HG02763 (cell line): ENCODE measurements around the gene RIBC1.
"Not testable (repeated sequence)": the region's sequence is repeated elsewhere in the genome, so short reads cannot be mapped to it uniquely, and the experiment has no call there.

Source experiments
- ATAC-seq: cut with Tn5 transposase; IDR thresholded peaks from one replicate; pipeline ENCODE4 v1.9.1; 2021; ENCODE audit warnings: mild to moderate bottlenecking, moderate library complexity; ENCODE audit not compliant: unreplicated experiment

The RIBC1 gene

DNA sequence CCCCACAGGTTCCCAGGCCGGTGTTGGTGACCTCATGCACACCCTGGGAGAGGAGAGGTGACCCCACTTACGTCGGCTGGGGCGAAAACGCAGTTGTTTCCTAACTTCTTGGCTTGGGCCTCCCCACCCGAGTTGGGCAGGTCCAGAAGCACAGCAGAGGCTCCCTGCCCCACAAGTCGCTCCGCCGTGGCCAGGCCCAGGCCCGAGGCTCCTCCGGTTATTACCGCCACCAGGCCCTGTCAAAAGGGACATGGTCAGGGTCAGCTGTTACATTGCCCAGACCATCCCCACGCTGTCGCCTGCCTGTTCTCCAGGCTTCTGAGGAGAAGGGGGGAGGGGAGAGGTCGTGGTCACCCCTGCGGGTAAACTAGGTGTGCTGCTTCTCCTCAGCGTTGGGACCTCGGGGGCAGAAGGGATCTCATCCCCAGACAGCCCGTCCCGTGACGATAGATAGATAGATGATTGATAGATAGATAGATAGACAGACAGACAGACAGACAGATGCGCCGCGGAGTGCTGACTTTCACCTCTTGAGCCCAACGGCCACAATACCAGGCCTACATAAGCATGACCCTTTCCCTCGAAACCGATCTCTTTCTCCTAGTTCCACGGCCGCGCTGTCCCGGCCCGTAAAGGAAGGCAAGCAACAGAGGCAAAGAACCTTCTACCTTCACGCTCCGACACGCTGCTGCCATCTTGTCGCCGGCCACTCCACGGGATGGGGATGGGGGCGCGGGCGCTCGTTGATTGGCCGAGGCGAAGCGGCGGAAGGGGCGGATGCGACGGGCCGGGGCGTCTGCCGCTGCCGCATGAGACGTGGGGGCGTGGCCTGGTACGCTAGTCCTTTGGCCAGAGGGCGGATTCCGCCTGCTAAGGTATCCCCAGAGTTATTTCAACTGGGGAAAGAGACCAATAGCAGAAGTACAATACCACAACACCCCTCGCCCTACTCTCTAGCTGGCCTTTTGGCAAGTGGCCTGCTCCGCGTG lies 11.3 kb downstream of the RIBC1 start, which contains the start of gene HSD17B10:
TSS of gene HSD17B10 (minus strand) at position 720 of the 989 bp plus-strand sequence. CDS start at position 695, 25 bp downstream.
- peak; percentile 86 for ATAC-seq

GRCh38 chrX:53435997-53436396 lies 13.3 kb downstream of the RIBC1 start:
- peak; percentile 72 for ATAC-seq

- no peak for ATAC-seq
Observed at GRCh38 chrX:53437206-53437605, 14.5 kb downstream of the RIBC1 start.

DNA sequence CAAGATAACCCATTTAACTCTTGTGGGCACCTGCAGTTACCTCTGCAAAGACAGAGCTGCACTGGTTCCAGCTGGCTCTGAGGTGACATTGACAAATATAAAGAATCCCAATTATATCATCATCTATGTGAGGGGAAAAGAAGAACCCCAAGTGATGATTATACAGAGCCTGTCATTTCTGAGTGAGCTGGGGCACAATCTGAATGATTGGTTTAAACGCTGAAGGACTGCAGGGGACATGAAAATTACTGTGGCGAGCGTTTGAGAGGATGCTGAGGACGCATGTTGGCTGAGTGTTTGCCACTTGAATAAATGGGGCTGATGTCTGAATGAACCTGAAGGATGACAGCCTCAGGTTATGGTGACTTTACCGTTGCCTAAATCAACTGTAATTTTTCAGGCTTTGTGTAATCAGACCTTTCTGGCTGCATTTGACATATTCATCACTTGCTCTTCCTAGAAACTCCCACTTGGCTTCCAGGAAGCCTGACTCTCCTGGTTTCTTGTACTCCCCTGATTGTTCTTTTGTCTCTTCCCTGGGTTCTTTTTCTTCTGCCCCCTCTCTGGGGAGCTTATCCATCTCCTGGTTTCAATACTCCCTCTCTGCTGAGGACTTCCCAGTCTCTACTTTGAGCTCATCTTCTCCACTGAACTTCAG lies 15.6 kb downstream of the RIBC1 start:
- no peak for ATAC-seq

DNA sequence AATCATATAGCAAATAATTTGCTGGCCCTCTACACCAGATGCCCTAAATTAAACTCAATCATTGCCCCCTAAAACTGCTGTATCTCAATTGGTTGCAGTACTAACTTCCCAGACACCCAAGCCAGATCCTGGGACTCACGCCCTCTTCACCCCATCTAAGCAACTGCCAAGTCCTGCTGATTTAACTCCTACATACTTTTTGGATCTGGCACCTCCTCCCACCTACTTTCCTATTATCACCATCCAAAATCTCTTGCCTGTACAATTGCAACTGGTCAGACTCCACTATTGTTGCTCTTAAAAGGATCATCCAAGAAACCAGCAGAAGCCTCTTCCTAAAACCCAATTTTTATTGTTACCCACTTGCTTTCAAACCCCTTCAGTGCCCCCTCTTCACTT lies 16.2 kb downstream of the RIBC1 start:
- ATAC-seq: no peak

GRCh38 chrX:53440101-53440500 lies 17.4 kb downstream of the RIBC1 start:
- ATAC-seq: no peak

DNA sequence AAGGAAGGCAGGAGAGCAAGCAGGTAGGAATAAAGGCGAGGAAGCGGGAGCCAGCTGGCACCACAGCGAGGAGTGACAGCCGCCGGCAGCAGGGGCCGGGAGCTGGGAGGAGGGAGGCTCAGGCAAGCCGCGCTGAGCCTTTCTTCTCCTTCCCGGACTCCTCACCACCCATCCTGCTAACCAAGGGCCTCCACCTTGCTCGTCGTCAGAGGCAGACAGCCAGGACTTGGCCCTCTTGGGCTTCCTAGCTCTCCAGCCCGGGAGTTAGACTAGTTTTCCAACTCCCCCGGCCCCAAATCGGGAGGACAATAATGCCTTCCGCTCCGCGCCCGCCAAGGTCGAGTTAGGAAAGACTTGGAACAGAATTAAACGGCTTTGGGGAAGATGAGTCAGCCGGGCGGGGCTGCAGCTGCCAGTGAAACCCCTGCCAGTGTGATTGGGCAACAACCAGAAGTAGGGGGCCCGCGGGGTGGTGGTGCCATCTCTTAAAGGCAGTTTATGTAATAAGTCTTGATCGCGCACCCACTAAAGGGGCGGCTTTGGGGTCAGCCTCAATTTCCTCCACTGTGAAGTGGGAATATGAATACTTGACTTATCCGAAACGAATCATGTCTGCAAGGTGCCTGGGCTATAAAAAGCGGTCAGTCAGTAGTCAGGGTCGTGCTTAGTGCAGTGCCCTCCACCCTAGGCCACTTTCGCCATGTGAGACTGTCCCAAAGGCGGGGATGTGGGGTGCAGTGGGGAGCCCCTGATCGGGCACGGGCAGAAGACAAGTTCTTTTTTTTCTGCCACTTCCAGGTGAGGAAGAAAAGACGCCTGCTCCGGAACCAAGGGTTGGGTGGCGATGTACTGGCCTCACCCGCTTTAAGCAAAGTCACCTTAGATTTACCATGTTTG lies 18.2 kb downstream of the RIBC1 start:
- ATAC-seq: no peak

GRCh38 chrX:53441531-53442321 lies 19.1 kb downstream of the RIBC1 start:
- peak; percentile 74 for ATAC-seq

DNA sequence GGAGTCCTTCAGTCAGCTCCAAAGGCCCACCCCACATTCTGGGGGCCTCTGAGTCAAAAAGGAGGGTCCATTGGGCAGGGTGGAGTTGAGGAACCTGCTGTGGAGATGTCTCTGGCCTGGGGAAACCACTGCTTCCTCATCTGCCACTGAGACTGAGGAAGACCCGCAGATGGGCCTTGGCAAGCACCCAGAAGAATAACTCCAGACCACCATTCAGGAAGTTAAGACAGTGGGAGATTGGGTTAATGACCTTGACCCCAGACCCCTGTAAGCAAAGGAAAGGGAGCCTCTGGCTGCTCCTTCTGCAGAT lies 19.6 kb downstream of the RIBC1 start:
- ATAC-seq: no peak

- no peak for ATAC-seq
Observed at GRCh38 chrX:53445977-53446376, 23.3 kb downstream of the RIBC1 start.

DNA sequence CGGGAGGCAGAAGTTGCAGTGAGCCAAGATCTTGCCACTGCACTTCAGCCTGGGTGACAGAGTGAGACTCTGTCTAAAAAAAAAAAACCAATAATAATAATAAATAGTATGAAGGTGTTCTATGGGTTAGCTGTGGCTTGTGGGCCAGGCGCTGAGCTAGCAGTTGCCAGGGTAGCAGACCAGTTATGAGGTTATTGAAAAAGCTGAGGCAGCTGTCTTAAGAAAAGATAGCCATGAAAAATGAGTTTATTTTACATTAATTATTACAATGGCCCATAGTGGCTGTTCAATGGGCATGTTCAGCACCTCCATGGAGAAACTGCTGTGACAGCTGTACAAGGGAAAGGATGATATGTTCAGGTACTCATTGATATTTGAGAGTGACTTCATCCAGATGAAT lies 24.8 kb downstream of the RIBC1 start:
- no peak for ATAC-seq

GRCh38 chrX:53449632-53450031 lies 27.0 kb downstream of the RIBC1 start:
- ATAC-seq: no peak

GRCh38 chrX:53452812-53453211 lies 30.1 kb downstream of the RIBC1 start:
- no peak for ATAC-seq

GRCh38 chrX:53456254-53456653 lies 33.6 kb downstream of the RIBC1 start:
- ATAC-seq: no peak

GRCh38 chrX:53458082-53458481 lies 35.4 kb downstream of the RIBC1 start:
- ATAC-seq: no peak

- ATAC-seq: not testable (repeated sequence)
Observed at GRCh38 chrX:53468659-53469058, 46.0 kb downstream of the RIBC1 start.

- ATAC-seq: no peak
Observed at GRCh38 chrX:53471346-53471745, 48.7 kb downstream of the RIBC1 start.

GRCh38 chrX:53474707-53475106 lies 52.0 kb downstream of the RIBC1 start:
- ATAC-seq: no peak

DNA sequence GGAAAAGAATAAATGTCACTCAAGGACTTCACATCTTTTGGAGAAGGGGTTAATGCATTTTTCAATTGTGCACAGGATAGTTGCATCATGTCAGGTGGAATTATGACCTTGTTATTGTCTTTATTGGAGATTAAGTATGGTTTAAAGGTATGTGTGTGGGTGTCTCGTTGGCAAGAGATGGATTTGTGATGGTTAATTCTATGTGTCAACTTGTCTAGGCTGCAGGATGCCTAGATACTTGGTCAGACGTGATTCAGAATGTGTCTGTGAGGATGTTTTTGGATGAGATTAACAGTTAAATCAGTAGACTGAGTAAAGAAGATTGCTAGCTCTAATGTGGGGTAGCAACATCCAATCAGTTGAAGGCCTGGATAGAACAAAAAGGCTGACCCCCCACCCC lies 53.7 kb downstream of the RIBC1 start:
- no peak for ATAC-seq

- no peak for ATAC-seq
Observed at GRCh38 chrX:53479301-53479700, 56.6 kb downstream of the RIBC1 start.
